ENCODE measurements around the gene KRT36. TPM values are rescaled to one million over a fixed set of nuclear protein-coding genes. Genes with fewer than 3 reads are reported as not detected.

Gene KRT36
- total RNA-seq, 1 donor from 2014 or later: not detected

- Histone ChIP-seq H3F3A (ENCODE audit: low read depth) (no peaks in the 10 kb centered on the region), H3K36me3 (no peaks in the 10 kb centered on the region), H3K4me2 (no peak overlapping the region), H3K27me3 (no peaks in the 10 kb centered on the region), H3K4me1 (no peaks in the 10 kb centered on the region), H3K4me3 (no peak overlapping the region), H4K20me1 (ENCODE audit: low read depth) (no peaks in the 10 kb centered on the region), H3K9ac (no peak overlapping the region), H3K27ac (no peak overlapping the region), H2AFZ (replicated peaks) (no peak overlapping the region), H3K9me3 (ENCODE audit: low read depth) (no peaks in the 10 kb centered on the region), H3K79me2 (ENCODE audit: low read depth) (no peaks in the 10 kb centered on the region)
- DNase-seq (ENCODE audit: low spot score): no peak
- Mint-ChIP-seq H3K4me3 (no peak overlapping the region), H3K27me3 (ENCODE audit: insufficient read depth, low read depth) (peaks cover 5% of the 10 kb centered on the region), H3K27ac (peak overlapping the region; percentile 39), H3K9me3 (no peaks in the 10 kb centered on the region), H3K36me3 (no peaks in the 10 kb centered on the region), H3K4me1 (peaks cover 11% of the 10 kb centered on the region)
- TF ChIP-seq EZH2 (IDR thresholded peaks at IDR 0.05): no peak
- TF ChIP-seq CTCF (IDR thresholded peaks at IDR 0.05): no peak
- no peak for TF ChIP-seq EZH2phosphoT487 (IDR thresholded peaks at IDR 0.05)
Measured at GRCh38 chr17:41494524-41494923, 4.8 kb upstream of the KRT36 start.

- no peaks in the 10 kb centered on the region for H3K4me1 ChIP-seq
- H3K4me3 Mint-ChIP-seq: no peak overlapping the region
Measured at GRCh38 chr17:41492771-41493170, 3.1 kb upstream of the KRT36 start.

GRCh38 chr17:41492351-41492750 lies 2.6 kb upstream of the KRT36 start:
- Histone ChIP-seq H3K27me3 (no peaks in the 10 kb centered on the region), H3K9ac (no peak overlapping the region), H3K36me3 (no peaks in the 10 kb centered on the region), H2AFZ (replicated peaks) (no peak overlapping the region), H3F3A (ENCODE audit: low read depth) (no peaks in the 10 kb centered on the region), H3K79me2 (ENCODE audit: low read depth) (no peaks in the 10 kb centered on the region), H3K27ac (no peak overlapping the region), H4K20me1 (ENCODE audit: low read depth) (no peaks in the 10 kb centered on the region), H3K4me1 (no peaks in the 10 kb centered on the region), H3K9me3 (ENCODE audit: low read depth) (no peaks in the 10 kb centered on the region), H3K4me2 (no peak overlapping the region), H3K4me3 (no peak overlapping the region)
- H3K9me3 Mint-ChIP-seq: no peaks in the 10 kb centered on the region
- no peak overlapping the region for H3K4me3 Mint-ChIP-seq
- peaks cover 11% of the 10 kb centered on the region for H3K4me1 Mint-ChIP-seq
- H3K36me3 Mint-ChIP-seq: no peaks in the 10 kb centered on the region
- H3K27me3 Mint-ChIP-seq (ENCODE audit: insufficient read depth, low read depth): peaks cover 8% of the 10 kb centered on the region
- TF ChIP-seq CTCF (IDR thresholded peaks at IDR 0.05) (no peak), EZH2 (IDR thresholded peaks at IDR 0.05) (no peak), EZH2phosphoT487 (IDR thresholded peaks at IDR 0.05) (no peak)
- no peak for DNase-seq (ENCODE audit: low spot score)
- no peak overlapping the region for H3K27ac Mint-ChIP-seq

More at GRCh38 chr17:41492771-41493170, 3.1 kb upstream of the KRT36 start:
- no peaks in the 10 kb centered on the region for H3K27me3 ChIP-seq
- Mint-ChIP-seq H3K4me1 (peaks cover 11% of the 10 kb centered on the region), H3K36me3 (no peaks in the 10 kb centered on the region), H3K27me3 (ENCODE audit: insufficient read depth, low read depth) (peaks cover 8% of the 10 kb centered on the region), H3K27ac (no peak overlapping the region), H3K9me3 (no peaks in the 10 kb centered on the region)
- H3K9me3 ChIP-seq (ENCODE audit: low read depth): no peaks in the 10 kb centered on the region
- H3K4me2 ChIP-seq: no peak overlapping the region
- H3K79me2 ChIP-seq (ENCODE audit: low read depth): no peaks in the 10 kb centered on the region
- no peak overlapping the region for H3K4me3 ChIP-seq
- no peak for DNase-seq (ENCODE audit: low spot score)
- no peaks in the 10 kb centered on the region for H3K36me3 ChIP-seq
- no peak overlapping the region for H3K27ac ChIP-seq
- no peaks in the 10 kb centered on the region for H3F3A ChIP-seq (ENCODE audit: low read depth)
- H3K9ac ChIP-seq: no peak overlapping the region
- H4K20me1 ChIP-seq (ENCODE audit: low read depth): no peaks in the 10 kb centered on the region
- no peak overlapping the region for H2AFZ ChIP-seq (replicated peaks)
- TF ChIP-seq CTCF (IDR thresholded peaks at IDR 0.05): no peak
- no peak for TF ChIP-seq EZH2 (IDR thresholded peaks at IDR 0.05)
- TF ChIP-seq EZH2phosphoT487 (IDR thresholded peaks at IDR 0.05): no peak

All from neural progenitor cell (in vitro differentiated cells).